ENCODE results near the gene MLEC. TPM values are rescaled to one million over a fixed set of nuclear protein-coding genes. Genes with fewer than 3 reads are reported as not detected.

MLEC gene
- total and polyA plus RNA-seq, 9 of the 15 experiments (the other 6 are each of a cell fraction or from before 2014, with no cell fraction given): 18.5 to 108 (median 57.8) TPM

DNA sequence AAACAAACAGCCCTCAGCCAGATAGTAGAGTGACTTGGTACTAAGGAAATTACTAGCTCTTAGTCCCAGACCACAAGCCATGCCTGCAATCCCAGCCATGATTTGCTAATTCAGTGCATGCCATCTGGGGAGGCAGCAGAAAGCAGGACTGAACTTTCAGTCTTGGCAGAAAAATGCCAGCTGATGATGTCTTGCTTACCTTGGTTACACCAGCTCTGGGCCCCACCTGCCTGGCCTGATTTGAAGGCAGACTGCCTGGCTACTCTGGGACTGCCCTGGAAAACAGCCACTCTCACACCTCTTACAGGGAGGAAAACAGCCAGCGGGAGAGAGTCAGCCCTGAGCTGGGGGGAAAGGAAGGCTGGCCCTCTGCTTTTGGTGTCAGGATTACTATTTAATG lies 18.7 kb downstream of the MLEC start (continued):
- TF ChIP-seq ZNF584 (CRISPR knock-in tag; IDR thresholded peaks at IDR 0.05; ENCODE audit: low read depth) (no peak), RBM25 (IDR thresholded peaks at IDR 0.05; ENCODE audit: low read depth, low read length, severe bottlenecking) (no peak)

DNA sequence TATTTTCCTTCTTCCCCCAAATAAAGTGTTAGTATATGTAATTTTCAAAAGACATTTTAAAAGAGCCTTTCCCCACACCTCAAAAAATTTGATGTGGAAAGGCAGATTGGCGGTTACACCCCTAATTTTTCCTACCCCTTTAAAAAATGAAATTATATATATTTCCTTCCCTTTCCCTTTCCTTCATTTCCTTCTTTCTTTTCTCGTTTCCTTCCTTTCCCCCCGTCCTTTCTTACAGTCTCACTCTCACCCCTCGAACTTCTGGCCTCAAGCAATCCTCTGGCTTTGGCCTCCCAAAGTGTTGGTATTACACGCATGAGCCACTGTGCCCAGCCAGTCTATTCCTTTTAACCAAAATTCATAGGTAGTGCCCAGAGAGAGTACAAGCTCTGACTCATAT lies 19.1 kb downstream of the MLEC start:
- Histone ChIP-seq H3K27me3 (ENCODE audit: control insufficient read depth in 2 of 2, insufficient read depth in 2 of 2, low read length in 2 of 2) (no peaks in the 10 kb centered on the region), H3K79me2 (ENCODE audit: control insufficient read depth, insufficient read depth, low read length) (peaks cover 6% of the 10 kb centered on the region), H3K4me1 (replicated peaks in 1 of 2; ENCODE audit: control insufficient read depth in 2 of 2, insufficient read depth in 2 of 2, low read length in 2 of 2) (peaks cover 7 to 12% of the 10 kb centered on the region in 2 experiments; a peak in 3 of 5 replicates), H3K27ac (ENCODE audit: extremely low read depth, low read depth, low read length) (no peak overlapping the region), H3K4me2 (ENCODE audit: insufficient read depth, low read length) (no peak overlapping the region), H2AFZ (ENCODE audit: low read depth, low read length) (no peak overlapping the region), H4K20me1 (replicated peaks; ENCODE audit: control insufficient read depth, insufficient read depth, low read length) (no peaks in the 10 kb centered on the region), H3K9me3 (replicated peaks; ENCODE audit: control insufficient read depth, insufficient read depth, low read depth, low read length) (no peaks in the 10 kb centered on the region), H3K9ac (ENCODE audit: insufficient read depth in 1 of 2, low read depth in 2 of 2, low read length in 2 of 2) (no peak overlapping the region), H3K36me3 (ENCODE audit: control insufficient read depth, insufficient read depth, low read length) (peaks cover 29% of the 10 kb centered on the region; the same call in 2 of the 3 replicates), H3K9me1 (ENCODE audit: control insufficient read depth, insufficient read depth, low read length) (no peaks in the 10 kb centered on the region), H3K4me3 (no peak overlapping the region)
- intact Hi-C loops (cut with micrococcal nuclease): no loop called here
- CTCF ChIA-PET (ENCODE audit: low intra/inter-chr PET ratio): interaction anchor here (0.7 kb wide), 1 partner anchor 56 kb away, joined by 4 read pairs; no protein-coding TSS in a partner anchor
- in situ Hi-C loops (cut with MboI): no loop called here
- FAIRE-seq (no peak), DNase-seq (ENCODE audit: extremely low read depth in 1 of 4, low spot score in 3 of 4) (no peak), ATAC-seq (no peak)
- POLR2A ChIA-PET: interaction anchor here (1.5 kb wide), 1 partner anchor 16 kb away, joined by 3 read pairs; no protein-coding TSS in a partner anchor
- TF ChIP-seq TBL1XR1 (IDR thresholded peaks at IDR 0.05; ENCODE audit: low read length in 2 of 2): no peak
- no peak for TF ChIP-seq CAMTA2 (CRISPR knock-in tag; conservative IDR thresholded peaks at IDR 0.05)
- no peak for TF ChIP-seq ZNF197 (CRISPR knock-in tag; IDR thresholded peaks at IDR 0.05; ENCODE audit: low read depth)
- no peak for TF ChIP-seq FOXJ2 (tag; IDR thresholded peaks at IDR 0.05)
- TF ChIP-seq EWSR1 (IDR thresholded peaks at IDR 0.05; ENCODE audit: borderline replicate concordance, low read depth, partially characterized antibody): no peak
- TF ChIP-seq KLF10 (CRISPR knock-in tag; IDR thresholded peaks at IDR 0.05): no peak
- no peak for TF ChIP-seq SNIP1 (IDR thresholded peaks at IDR 0.05; ENCODE audit: low read depth)
- no peak for TF ChIP-seq STAT5B (CRISPR knock-in tag; IDR thresholded peaks at IDR 0.05)
- TF ChIP-seq FOXM1 (IDR thresholded peaks at IDR 0.05; ENCODE audit: low read depth): no peak
- no peak for TF ChIP-seq FOXM1 (CRISPR knock-in tag; IDR thresholded peaks at IDR 0.05; ENCODE audit: low read depth)
- no peak for TF ChIP-seq RBFOX2 (IDR thresholded peaks at IDR 0.05; ENCODE audit: low read depth, low read length)
- no peak for TF ChIP-seq ZNF165 (CRISPR knock-in tag; IDR thresholded peaks at IDR 0.05; ENCODE audit: borderline replicate concordance)
- TF ChIP-seq SMARCC2 (IDR thresholded peaks at IDR 0.05; ENCODE audit: low read depth): no peak
- no peak for TF ChIP-seq PHF20 (IDR thresholded peaks at IDR 0.05; ENCODE audit: partially characterized antibody)
- TF ChIP-seq, protein P1, sequence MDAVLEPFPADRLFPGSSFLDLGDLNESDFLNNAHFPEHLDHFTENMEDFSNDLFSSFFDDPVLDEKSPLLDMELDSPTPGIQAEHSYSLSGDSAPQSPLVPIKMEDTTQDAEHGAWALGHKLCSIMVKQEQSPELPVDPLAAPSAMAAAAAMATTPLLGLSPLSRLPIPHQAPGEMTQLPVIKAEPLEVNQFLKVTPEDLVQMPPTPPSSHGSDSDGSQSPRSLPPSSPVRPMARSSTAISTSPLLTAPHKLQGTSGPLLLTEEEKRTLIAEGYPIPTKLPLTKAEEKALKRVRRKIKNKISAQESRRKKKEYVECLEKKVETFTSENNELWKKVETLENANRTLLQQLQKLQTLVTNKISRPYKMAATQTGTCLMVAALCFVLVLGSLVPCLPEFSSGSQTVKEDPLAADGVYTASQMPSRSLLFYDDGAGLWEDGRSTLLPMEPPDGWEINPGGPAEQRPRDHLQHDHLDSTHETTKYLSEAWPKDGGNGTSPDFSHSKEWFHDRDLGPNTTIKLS (IDR thresholded peaks at IDR 0.05; ENCODE audit: borderline replicate concordance, low read depth): no peak
- TF ChIP-seq, protein P2, sequence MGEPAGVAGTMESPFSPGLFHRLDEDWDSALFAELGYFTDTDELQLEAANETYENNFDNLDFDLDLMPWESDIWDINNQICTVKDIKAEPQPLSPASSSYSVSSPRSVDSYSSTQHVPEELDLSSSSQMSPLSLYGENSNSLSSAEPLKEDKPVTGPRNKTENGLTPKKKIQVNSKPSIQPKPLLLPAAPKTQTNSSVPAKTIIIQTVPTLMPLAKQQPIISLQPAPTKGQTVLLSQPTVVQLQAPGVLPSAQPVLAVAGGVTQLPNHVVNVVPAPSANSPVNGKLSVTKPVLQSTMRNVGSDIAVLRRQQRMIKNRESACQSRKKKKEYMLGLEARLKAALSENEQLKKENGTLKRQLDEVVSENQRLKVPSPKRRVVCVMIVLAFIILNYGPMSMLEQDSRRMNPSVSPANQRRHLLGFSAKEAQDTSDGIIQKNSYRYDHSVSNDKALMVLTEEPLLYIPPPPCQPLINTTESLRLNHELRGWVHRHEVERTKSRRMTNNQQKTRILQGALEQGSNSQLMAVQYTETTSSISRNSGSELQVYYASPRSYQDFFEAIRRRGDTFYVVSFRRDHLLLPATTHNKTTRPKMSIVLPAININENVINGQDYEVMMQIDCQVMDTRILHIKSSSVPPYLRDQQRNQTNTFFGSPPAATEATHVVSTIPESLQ (CRISPR knock-in tag; IDR thresholded peaks at IDR 0.05): no peak
- BruUV-seq (replicated peaks): no TSS peak
- 75% methylated on average over 5 of the region's 5 CpGs for WGBS (ENCODE audit: insufficient coverage, low coverage, missing lambda C conversion rate)
